K562 (cell line): ENCODE data around the gene CAPN13. TPM values are rescaled to one million over a fixed set of nuclear protein-coding genes. Genes with fewer than 3 reads are reported as not detected.
A peak's percentile ranks its signal among the peaks of the same experiment; 100 is the strongest.

Experiments
- CEBPG ChIP-seq, 3 experiments: fragments of 200-800 bp in 1 of 3; sonication (Bioruptor generic) in 1 of 3; sonication (generic) in 1 of 3; formaldehyde crosslinking in 1 of 3; IDR thresholded peaks in 2 of 3; conservative IDR thresholded peaks in 1 of 3; 2 replicates each; pipeline versions ENCODE4 v1.6.1 to v1.8.0; 2016 to 2022; ENCODE audit warnings: missing compliant biosample characterization in 2 of 3, missing genetic modification characterization in 2 of 3, mild to moderate bottlenecking in 1 of 3, missing genetic modification reagents in 1 of 3
- COPS2 ChIP-seq: fragments of 450-650 bp; conservative IDR thresholded peaks from 2 replicates; pipeline ENCODE4 v1.6.1; 2016; ENCODE audit warnings: mild to moderate bottlenecking, moderate library complexity
- CREB1 ChIP-seq, 2 experiments: sonication (generic) in 1 of 2; formaldehyde crosslinking in 1 of 2; IDR thresholded peaks; 2 replicates each; pipeline versions ENCODE4 v1.6.1 to v1.8.0; 2012 to 2022; ENCODE audit warnings: inconsistent platforms in 1 of 2, mild to moderate bottlenecking in 1 of 2, missing genetic modification reagents in 1 of 2, moderate library complexity in 1 of 2
- CTCFL ChIP-seq: IDR thresholded peaks from 2 replicates; pipeline ENCODE4 v1.6.1; 2011; ENCODE audit warnings: borderline replicate concordance, low read depth, mild to moderate bottlenecking, moderate library complexity, low read length; ENCODE audit not compliant: insufficient read depth, poor library complexity, severe bottlenecking
- E2F4 ChIP-seq: sonication (generic); formaldehyde crosslinking; IDR thresholded peaks from 2 replicates; pipeline ENCODE4 v1.8.0; 2022; ENCODE audit warnings: mild to moderate bottlenecking, low read depth, missing genetic modification reagents
- JUND ChIP-seq, 2 experiments: IDR thresholded peaks; 2 replicates in 1 of 2; 3 replicates in 1 of 2; pipeline ENCODE4 v1.6.1; 2011; ENCODE audit warnings: borderline replicate concordance in 2 of 2, low read depth in 2 of 2, low read length in 2 of 2, improper control_type of control experiment in 1 of 2, missing biosample characterization in 1 of 2, missing genetic modification characterization in 1 of 2, missing genetic modification reagents in 1 of 2
- MITF ChIP-seq: IDR thresholded peaks from 2 replicates; pipeline ENCODE4 v1.6.1; 2014; ENCODE audit warnings: antibody characterized with exemption
- NCOR1 ChIP-seq: fragments of 450-650 bp; IDR thresholded peaks from 2 replicates; pipeline ENCODE4 v1.6.1; 2016; ENCODE audit warnings: mild to moderate bottlenecking, moderate library complexity
- TSHZ1 ChIP-seq: fragments of 250-450 bp; sonication (Bioruptor Pico); IDR thresholded peaks from 2 replicates; pipeline ENCODE4 v1.4.0; 2020; ENCODE audit warnings: mild to moderate bottlenecking, moderate library complexity
- ZNF354B ChIP-seq: fragments of 250-450 bp; sonication (Bioruptor Pico); IDR thresholded peaks from 2 replicates; pipeline ENCODE4 v1.4.0; 2020
- polyA plus RNA-seq, 8 experiments: library from polyadenylated mRNA; depleted of rRNA in 4 of 8; stranded (reverse) in 5 of 8; unstranded in 3 of 8; fragments of >200 nt; fragmentation: Nextera tagmentation in 2 of 8; fragmentation: Illumina TruSeq in 1 of 8; extraction: Ambion mirVana in 2 of 8; extraction: Trizol in 1 of 8; gene quantifications; 2 replicates each; pipeline versions ENCODE4 v1.2.1 to v1.2.3, GENCODE V29; 2011 to 2014; ENCODE audit warnings: inconsistent platforms in 1 of 8, missing spikeins in 1 of 8
- total RNA-seq, 7 experiments: library from RNA; depleted of rRNA in 6 of 7; stranded (reverse); fragments of >200 nt in 6 of 7; fragmentation: Illumina TruSeq in 2 of 7; extraction: Trizol in 2 of 7; gene quantifications; 2 replicates each; pipeline versions ENCODE4 v1.2.1 to v1.2.3, GENCODE V29; 2011 to 2021; ENCODE audit warnings: low replicate concordance in 1 of 7

Gene CAPN13
- total and polyA plus RNA-seq, 9 of the 15 experiments (the other 6 are each of a cell fraction or from before 2014, with no cell fraction given): not detected

- TF ChIP-seq TSHZ1 (no peak), E2F4 (CRISPR knock-in tag) (no peak), COPS2 (no peak), CTCFL (peak; percentile 12), NCOR1 (peak; percentile 40; the same call in 1 of the 2 replicates), CREB1 (IDR thresholded peaks at IDR 0.05) (no peak), CREB1 (CRISPR knock-in tag; IDR thresholded peaks at IDR 0.05) (peak; percentile 56), ZNF354B (CRISPR knock-in tag) (no peak), CEBPG (CRISPR knock-in tag; IDR thresholded peaks at IDR 0.05) (peak; percentile 64), CEBPG (tag; conservative IDR thresholded peaks at IDR 0.05 in 1 of 2, IDR thresholded peaks at IDR 0.05 in 1 of 2) (peak; percentile 34 to 70; a peak in 2 of 4 replicates), JUND (IDR thresholded peaks at IDR 0.05; ENCODE audit: borderline replicate concordance, low read depth, low read length) (peak; percentile 48; the same call in 1 of the 2 replicates), JUND (tag; IDR thresholded peaks at IDR 0.05; ENCODE audit: borderline replicate concordance, low read depth, low read length) (no peak; the same call in 2 of the 3 replicates), MITF (no peak)
These were observed 95.6 kb downstream of the CAPN13 start (continued) for GRCh38 chr2:30711646-30712085.
